ENCODE data around the gene KCNK18.
A peak's percentile ranks its signal among the peaks of the same experiment; 100 is the strongest.

The KCNK18 gene

GRCh38 chr10:117166418-117167345, 30.6 kb upstream of the KCNK18 start:
- ChIA-PET POLR2A (no interaction called here), CTCF (interaction anchor here (0.6 to 7.5 kb wide), 35 partner anchors 9 to 483 kb away, joined by 3 to 107 read pairs (median 4); partner anchors contain the start of genes ENO4 and SHTN1)
- peak in 1 of 3 donors; percentile 29 for DNase-seq
- Histone ChIP-seq H3K9me3 (ENCODE audit: control extremely low read depth in 1 of 5, control insufficient read depth in 4 of 5, insufficient read depth in 2 of 5, low read depth in 1 of 5, low read length in 4 of 5) (peaks cover 0 to 5% (median 0%) of the 10 kb centered on the region in 5 experiments), H3K27ac (ENCODE audit: insufficient read depth in 1 of 2, low read depth in 1 of 2, low read length in 2 of 2, poor library complexity in 1 of 2, severe bottlenecking in 2 of 2) (no peak overlapping the region), H3K4me1 (ENCODE audit: control extremely low read depth in 1 of 4, control insufficient read depth in 4 of 4, insufficient read depth in 4 of 4, low read length in 3 of 4) (peaks cover 0 to 36% (median 15%) of the 10 kb centered on the region in 4 experiments), H3K36me3 (ENCODE audit: control insufficient read depth in 4 of 4, insufficient read depth in 4 of 4, low read length in 3 of 4) (no peaks in the 10 kb centered on the region), H3K4me3 (ENCODE audit: control insufficient read depth in 1 of 7, extremely low read depth in 1 of 7, insufficient read depth in 4 of 7, low read depth in 2 of 7, low read length in 6 of 7) (no peak overlapping the region), H3K27me3 (replicated peaks in 2 of 5; ENCODE audit: control insufficient read depth in 4 of 5, insufficient read depth in 5 of 5, low read length in 4 of 5) (peaks cover 39 to 100% (median 76%) of the 10 kb centered on the region in 5 experiments)
- WGBS (ENCODE audit: insufficient coverage) = 9% methylated on average over 22 of the region's 41 CpGs

GRCh38 chr10:117167346-117167788, 29.9 kb upstream of the KCNK18 start:
- Histone ChIP-seq H3K4me1 (ENCODE audit: control extremely low read depth in 1 of 4, control insufficient read depth in 4 of 4, insufficient read depth in 4 of 4, low read length in 3 of 4) (peaks cover 0 to 36% (median 14%) of the 10 kb centered on the region in 4 experiments), H3K36me3 (ENCODE audit: control insufficient read depth in 4 of 4, insufficient read depth in 4 of 4, low read length in 3 of 4) (no peaks in the 10 kb centered on the region), H3K4me3 (ENCODE audit: control insufficient read depth in 1 of 7, extremely low read depth in 1 of 7, insufficient read depth in 4 of 7, low read depth in 2 of 7, low read length in 6 of 7) (peak overlapping the region in 1 of 7 experiments; percentile 19), H3K27me3 (replicated peaks in 2 of 5; ENCODE audit: control insufficient read depth in 4 of 5, insufficient read depth in 5 of 5, low read length in 4 of 5) (peaks cover 37 to 100% (median 75%) of the 10 kb centered on the region in 5 experiments), H3K27ac (ENCODE audit: insufficient read depth in 1 of 2, low read depth in 1 of 2, low read length in 2 of 2, poor library complexity in 1 of 2, severe bottlenecking in 2 of 2) (no peak overlapping the region), H3K9me3 (ENCODE audit: control extremely low read depth in 1 of 5, control insufficient read depth in 4 of 5, insufficient read depth in 2 of 5, low read depth in 1 of 5, low read length in 4 of 5) (peaks cover 0 to 5% (median 0%) of the 10 kb centered on the region in 5 experiments)
- POLR2A ChIA-PET = no interaction called here
- CTCF ChIA-PET = interaction anchor here (0.5 to 7.5 kb wide), 34 partner anchors 8 to 486 kb away, joined by 3 to 107 read pairs (median 5); partner anchors contain the start of genes ENO4 and SHTN1
- DNase-seq = no peak
- WGBS (ENCODE audit: insufficient coverage) = 9% methylated on average over 21 of the region's 21 CpGs

- Histone ChIP-seq H3K4me3 (ENCODE audit: control insufficient read depth in 1 of 7, extremely low read depth in 1 of 7, insufficient read depth in 4 of 7, low read depth in 2 of 7, low read length in 6 of 7) (peak overlapping the region in 4 of 7 experiments; percentile 35 to 60 (median 46)), H3K4me1 (ENCODE audit: control extremely low read depth in 1 of 4, control insufficient read depth in 4 of 4, insufficient read depth in 4 of 4, low read length in 3 of 4) (peaks cover 0 to 31% (median 11%) of the 10 kb centered on the region in 4 experiments), H3K27me3 (replicated peaks in 2 of 5; ENCODE audit: control insufficient read depth in 4 of 5, insufficient read depth in 5 of 5, low read length in 4 of 5) (peaks cover 37 to 100% (median 76%) of the 10 kb centered on the region in 5 experiments), H3K27ac (ENCODE audit: insufficient read depth in 1 of 2, low read depth in 1 of 2, low read length in 2 of 2, poor library complexity in 1 of 2, severe bottlenecking in 2 of 2) (no peak overlapping the region), H3K36me3 (ENCODE audit: control insufficient read depth in 4 of 4, insufficient read depth in 4 of 4, low read length in 3 of 4) (no peaks in the 10 kb centered on the region), H3K9me3 (ENCODE audit: control extremely low read depth in 1 of 5, control insufficient read depth in 4 of 5, insufficient read depth in 2 of 5, low read depth in 1 of 5, low read length in 4 of 5) (peaks cover 0 to 5% (median 0%) of the 10 kb centered on the region in 5 experiments)
- WGBS (ENCODE audit: insufficient coverage) = 1% methylated on average over 67 of the region's 75 CpGs
- DNase-seq = peak; percentile 61 to 80 (median 77)
- ChIA-PET CTCF (interaction anchor here (0.5 to 7.5 kb wide), 34 partner anchors 7 to 486 kb away, joined by 3 to 107 read pairs (median 4); partner anchors contain the start of genes ENO4 and SHTN1), POLR2A (no interaction called here)
These were observed 29.3 kb upstream of the KCNK18 start for GRCh38 chr10:117167789-117168674.

GRCh38 chr10:117168729-117169128, 28.6 kb upstream of the KCNK18 start:
- POLR2A ChIA-PET = no interaction called here

GRCh38 chr10:117169480-117169879, 27.8 kb upstream of the KCNK18 start:
- 0% methylated on average over 2 of the region's 2 CpGs for WGBS (ENCODE audit: insufficient coverage)
- CTCF ChIA-PET = interaction anchor here (0.9 to 7.5 kb wide), 10 partner anchors 9 to 380 kb away, joined by 3 to 107 read pairs (median 6); no protein-coding TSS in a partner anchor
- Histone ChIP-seq H3K36me3 (ENCODE audit: control insufficient read depth in 4 of 4, insufficient read depth in 4 of 4, low read length in 3 of 4) (no peaks in the 10 kb centered on the region), H3K9me3 (ENCODE audit: control extremely low read depth in 1 of 5, control insufficient read depth in 4 of 5, insufficient read depth in 2 of 5, low read depth in 1 of 5, low read length in 4 of 5) (peaks cover 0 to 5% (median 0%) of the 10 kb centered on the region in 5 experiments), H3K27me3 (replicated peaks in 2 of 5; ENCODE audit: control insufficient read depth in 4 of 5, insufficient read depth in 5 of 5, low read length in 4 of 5) (peaks cover 32 to 92% (median 70%) of the 10 kb centered on the region in 5 experiments), H3K4me1 (ENCODE audit: control extremely low read depth in 1 of 4, control insufficient read depth in 4 of 4, insufficient read depth in 4 of 4, low read length in 3 of 4) (peaks cover 2 to 27% (median 10%) of the 10 kb centered on the region in 4 experiments), H3K27ac (ENCODE audit: insufficient read depth in 1 of 2, low read depth in 1 of 2, low read length in 2 of 2, poor library complexity in 1 of 2, severe bottlenecking in 2 of 2) (no peak overlapping the region), H3K4me3 (ENCODE audit: control insufficient read depth in 1 of 7, extremely low read depth in 1 of 7, insufficient read depth in 4 of 7, low read depth in 2 of 7, low read length in 6 of 7) (no peak overlapping the region)
- peak in 1 of 3 donors; percentile 44 for DNase-seq
- POLR2A ChIA-PET = no interaction called here

More at GRCh38 chr10:117168729-117169128, 28.6 kb upstream of the KCNK18 start:
- Histone ChIP-seq H3K4me3 (ENCODE audit: control insufficient read depth in 1 of 7, extremely low read depth in 1 of 7, insufficient read depth in 4 of 7, low read depth in 2 of 7, low read length in 6 of 7) (peak overlapping the region in 2 of 7 experiments; percentile 36 to 57), H3K27me3 (replicated peaks in 2 of 5; ENCODE audit: control insufficient read depth in 4 of 5, insufficient read depth in 5 of 5, low read length in 4 of 5) (peaks cover 37 to 99% (median 74%) of the 10 kb centered on the region in 5 experiments), H3K36me3 (ENCODE audit: control insufficient read depth in 4 of 4, insufficient read depth in 4 of 4, low read length in 3 of 4) (no peaks in the 10 kb centered on the region), H3K9me3 (ENCODE audit: control extremely low read depth in 1 of 5, control insufficient read depth in 4 of 5, insufficient read depth in 2 of 5, low read depth in 1 of 5, low read length in 4 of 5) (peaks cover 0 to 5% (median 0%) of the 10 kb centered on the region in 5 experiments), H3K4me1 (ENCODE audit: control extremely low read depth in 1 of 4, control insufficient read depth in 4 of 4, insufficient read depth in 4 of 4, low read length in 3 of 4) (peaks cover 0 to 24% (median 8%) of the 10 kb centered on the region in 4 experiments), H3K27ac (ENCODE audit: insufficient read depth in 1 of 2, low read depth in 1 of 2, low read length in 2 of 2, poor library complexity in 1 of 2, severe bottlenecking in 2 of 2) (no peak overlapping the region)
- WGBS (ENCODE audit: insufficient coverage) = 6% methylated on average over 13 of the region's 25 CpGs
- DNase-seq = no peak
- CTCF ChIA-PET = interaction anchor here (1.1 to 7.5 kb wide), 12 partner anchors 10 to 487 kb away, joined by 3 to 107 read pairs (median 10); partner anchors contain the start of gene ENO4

- ChIA-PET CTCF (interaction anchor here (0.6 to 7.5 kb wide), 11 partner anchors 9 to 489 kb away, joined by 3 to 107 read pairs (median 5); no protein-coding TSS in a partner anchor), POLR2A (no interaction called here)
- H3K4me1 ChIP-seq (ENCODE audit: control extremely low read depth in 1 of 4, control insufficient read depth in 4 of 4, insufficient read depth in 4 of 4, low read length in 3 of 4) = peaks cover 5 to 28% (median 15%) of the 10 kb centered on the region in 4 experiments
- DNase-seq = no peak
- H3K27me3 ChIP-seq (replicated peaks in 2 of 5; ENCODE audit: control insufficient read depth in 4 of 5, insufficient read depth in 5 of 5, low read length in 4 of 5) = peaks cover 29 to 84% (median 63%) of the 10 kb centered on the region in 5 experiments
- H3K27ac ChIP-seq (ENCODE audit: insufficient read depth in 1 of 2, low read depth in 1 of 2, low read length in 2 of 2, poor library complexity in 1 of 2, severe bottlenecking in 2 of 2) = no peak overlapping the region
- peaks cover 0 to 5% (median 0%) of the 10 kb centered on the region in 5 experiments for H3K9me3 ChIP-seq (ENCODE audit: control extremely low read depth in 1 of 5, control insufficient read depth in 4 of 5, insufficient read depth in 2 of 5, low read depth in 1 of 5, low read length in 4 of 5)
- 35% methylated on average over 3 of the region's 6 CpGs for WGBS (ENCODE audit: insufficient coverage)
- no peak overlapping the region for H3K4me3 ChIP-seq (ENCODE audit: control insufficient read depth in 1 of 7, extremely low read depth in 1 of 7, insufficient read depth in 4 of 7, low read depth in 2 of 7, low read length in 6 of 7)
- H3K36me3 ChIP-seq (ENCODE audit: control insufficient read depth in 4 of 4, insufficient read depth in 4 of 4, low read length in 3 of 4) = no peaks in the 10 kb centered on the region
These were observed 27.0 kb upstream of the KCNK18 start for GRCh38 chr10:117170244-117170643.
